CD14-positive monocyte (primary cell): ENCODE data around the gene HNRNPC. TPM values are rescaled to one million over a fixed set of nuclear protein-coding genes. Genes with fewer than 3 reads are reported as not detected.
"Not testable (repeated sequence)": the region's sequence is repeated elsewhere in the genome, so short reads cannot be mapped to it uniquely, and the experiment has no call there.

ENCODE experiments used
- DNase-seq, 3 donors: peaks; one replicate each; pipeline ENCODE4 v3.0.0-alpha.2; 2011 to 2022
- H2AFZ ChIP-seq: 2 replicates; pipeline ENCODE4 v1.6.0; 2012; ENCODE audit warnings: mild to moderate bottlenecking, low read depth, low read length, inconsistent platforms; ENCODE audit not compliant: insufficient read depth, poor library complexity, severe bottlenecking
- H3K27ac ChIP-seq, 2 donors: 1 replicate in 1 of 2; 2 replicates in 1 of 2; pipeline ENCODE4 v1.5.1; 2012 to 2013; ENCODE audit warnings: low read length in 2 of 2, control low read depth in 1 of 2, inconsistent platforms in 1 of 2, low read depth in 1 of 2, mild to moderate bottlenecking in 1 of 2
- H3K27me3 ChIP-seq, 2 donors: one replicate each; pipeline versions ENCODE4 v1.6.0 to v1.6.1; 2011 to 2013; ENCODE audit warnings: low read length in 2 of 2; ENCODE audit not compliant: control insufficient read depth in 2 of 2, insufficient read depth in 2 of 2
- H3K36me3 ChIP-seq, 2 donors: replicated peaks in 1 of 2; 1 replicate in 1 of 2; 2 replicates in 1 of 2; pipeline versions ENCODE4 v1.5.1 to v1.6.1; 2012 to 2013; ENCODE audit warnings: low read length in 2 of 2, control low read depth in 1 of 2, inconsistent platforms in 1 of 2, mild to moderate bottlenecking in 1 of 2; ENCODE audit not compliant: insufficient read depth in 2 of 2, control insufficient read depth in 1 of 2
- H3K4me1 ChIP-seq, 2 donors: 1 replicate in 1 of 2; 2 replicates in 1 of 2; pipeline versions ENCODE4 v1.5.1 to v1.6.1; 2012 to 2013; ENCODE audit warnings: low read length in 2 of 2, control low read depth in 1 of 2, inconsistent platforms in 1 of 2, mild to moderate bottlenecking in 1 of 2, moderate library complexity in 1 of 2; ENCODE audit not compliant: insufficient read depth in 2 of 2, control insufficient read depth in 1 of 2
- H3K4me2 ChIP-seq: replicated peaks from 2 replicates; pipeline ENCODE3; 2012; ENCODE audit warnings: low read length, moderate library complexity, mild to moderate bottlenecking; ENCODE audit not compliant: poor library complexity, severe bottlenecking; ENCODE audit errors: extremely low read depth
- H3K4me3 ChIP-seq, 3 experiments: fragments of 200-600 bp in 1 of 3; sonication (generic) in 1 of 3; replicated peaks in 1 of 3; 1 replicate in 2 of 3; 2 replicates in 1 of 3; pipeline ENCODE4 v1.5.1; 2011 to 2013; ENCODE audit warnings: low read length in 3 of 3, mild to moderate bottlenecking in 3 of 3, control low read depth in 2 of 3, low read depth in 2 of 3, inconsistent platforms in 1 of 3, moderate library complexity in 1 of 3
- H3K79me2 ChIP-seq: 2 replicates; pipeline ENCODE4 v1.6.0; 2012; ENCODE audit warnings: mild to moderate bottlenecking, control low read depth, inconsistent platforms, low read length, moderate library complexity; ENCODE audit not compliant: insufficient read depth
- H3K9ac ChIP-seq: 2 replicates; pipeline ENCODE4 v1.6.0; 2017; ENCODE audit warnings: low read length, mild to moderate bottlenecking; ENCODE audit not compliant: insufficient read depth, poor library complexity, severe bottlenecking
- H3K9me3 ChIP-seq, 2 donors: replicated peaks in 1 of 2; 1 replicate in 1 of 2; 2 replicates in 1 of 2; pipeline versions ENCODE4 v1.5.1 to v1.6.1; 2012 to 2013; ENCODE audit warnings: low read length in 2 of 2, control low read depth in 1 of 2; ENCODE audit not compliant: control insufficient read depth in 1 of 2, insufficient read depth in 1 of 2
- H4K20me1 ChIP-seq: 2 replicates; pipeline ENCODE4 v1.6.0; 2012; ENCODE audit warnings: mild to moderate bottlenecking, low read length, control low read depth, moderate library complexity; ENCODE audit not compliant: insufficient read depth
- H3K27ac Mint-ChIP-seq, 7 donors: one replicate each; pipeline ENCODE4 v1.8.0; 2020; ENCODE audit warnings: mild to moderate bottlenecking in 7 of 7, mixed read lengths in 7 of 7, moderate library complexity in 6 of 7, inconsistent platforms in 2 of 7
- H3K27me3 Mint-ChIP-seq, 3 donors: one replicate each; pipeline ENCODE4 v1.8.0; 2021 to 2022; ENCODE audit warnings: low read depth in 3 of 3, mild to moderate bottlenecking in 3 of 3, mixed read lengths in 3 of 3, moderate library complexity in 3 of 3, inconsistent platforms in 1 of 3
- H3K36me3 Mint-ChIP-seq, 2 donors: one replicate each; pipeline ENCODE4 v1.8.0; 2020; ENCODE audit warnings: mixed read lengths in 2 of 2, inconsistent platforms in 1 of 2, mild to moderate bottlenecking in 1 of 2
- H3K4me1 Mint-ChIP-seq: one replicate; pipeline ENCODE4 v1.8.0; 2020; ENCODE audit warnings: mild to moderate bottlenecking, mixed read lengths
- H3K4me3 Mint-ChIP-seq, 2 donors: one replicate each; pipeline ENCODE4 v1.8.0; 2020; ENCODE audit warnings: mild to moderate bottlenecking in 2 of 2, mixed read lengths in 2 of 2, moderate library complexity in 1 of 2
- H3K9me3 Mint-ChIP-seq, 7 donors: one replicate each; pipeline ENCODE4 v1.8.0; 2020 to 2022; ENCODE audit warnings: mixed read lengths in 7 of 7, mild to moderate bottlenecking in 6 of 7, moderate library complexity in 6 of 7, inconsistent platforms in 2 of 7
- whole genome bisulfite sequencing: methylation state at CpG from one replicate; pipeline ENCODE4 v1.1.5; 2013; ENCODE audit warnings: missing lambda C conversion rate; ENCODE audit not compliant: insufficient coverage; 5-methylcytosine and 5-hydroxymethylcytosine counted together
- intact Hi-C, 2 donors: fragments of 100-400 bp; cut with micrococcal nuclease; formaldehyde crosslinking; loops; one replicate each; pipeline versions ENCODE4 v1.15.0 to v1.15.1; 2023
- polyA plus RNA-seq, 3 donors: library from polyadenylated mRNA; depleted of rRNA in 1 of 3; unstranded in 2 of 3; stranded (reverse) in 1 of 3; fragments of 300-500 nt in 2 of 3; fragments of >200 nt in 1 of 3; fragmentation: Illumina TruSeq in 2 of 3; gene quantifications; 1 replicate in 2 of 3; 2 replicates in 1 of 3; pipeline ENCODE4 v1.2.3, GENCODE V29; 2012 to 2021
- TF ChIP-seq, protein P1 (sequence below): fragments of 200-600 bp; IDR thresholded peaks from one replicate; pipeline ENCODE4 v1.8.0; 2022; ENCODE audit warnings: antibody characterized with exemption, mild to moderate bottlenecking

HNRNPC gene
- polyA plus RNA-seq, 3 donors = 391 to 609 (median 580) TPM

DNA sequence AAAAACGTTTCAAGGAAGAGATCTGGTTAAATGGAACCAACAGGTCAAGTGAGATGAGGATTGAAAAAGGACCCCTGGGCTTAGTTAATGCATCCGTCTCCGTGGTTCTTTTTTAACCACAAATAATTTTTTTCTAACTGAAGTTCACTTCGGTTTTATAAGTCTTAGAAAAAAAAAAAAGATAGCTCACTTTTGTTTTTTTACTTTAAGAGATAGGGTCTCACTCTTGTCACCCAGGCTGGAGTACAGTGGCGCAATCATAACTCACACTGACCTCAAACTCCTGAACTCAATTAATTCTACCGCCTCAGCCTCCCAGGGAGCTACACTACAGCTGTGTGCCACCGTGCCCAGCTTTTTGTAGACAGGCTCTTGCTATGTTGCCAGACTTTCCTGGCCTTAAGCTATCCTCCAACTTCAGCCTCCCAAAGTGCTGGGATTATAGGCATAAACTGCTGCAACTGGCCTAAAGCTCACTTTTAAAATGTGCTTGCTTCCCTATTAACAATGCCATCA lies 11.8 kb downstream of the HNRNPC start:
- Mint-ChIP-seq H3K27ac (peak overlapping the region; percentile 64 to 90 (median 87)), H3K27me3 (no peaks in the 10 kb centered on the region), H3K4me3 (peak overlapping the region in 1 of 2 donors; percentile 8), H3K36me3 (peaks cover 56 to 96% of the 10 kb centered on the region in 2 donors), H3K9me3 (no peaks in the 10 kb centered on the region), H3K4me1 (peaks cover 43% of the 10 kb centered on the region)
- H3K79me2 ChIP-seq = peaks cover 100% of the 10 kb centered on the region
- peaks cover 100% of the 10 kb centered on the region for H4K20me1 ChIP-seq
- H3K4me1 ChIP-seq = peaks cover 13 to 27% of the 10 kb centered on the region in 2 donors
- no peak overlapping the region for H2AFZ ChIP-seq
- no peak overlapping the region for H3K4me3 ChIP-seq
- intact Hi-C loops = no loop called here
- TF ChIP-seq, protein P1, sequence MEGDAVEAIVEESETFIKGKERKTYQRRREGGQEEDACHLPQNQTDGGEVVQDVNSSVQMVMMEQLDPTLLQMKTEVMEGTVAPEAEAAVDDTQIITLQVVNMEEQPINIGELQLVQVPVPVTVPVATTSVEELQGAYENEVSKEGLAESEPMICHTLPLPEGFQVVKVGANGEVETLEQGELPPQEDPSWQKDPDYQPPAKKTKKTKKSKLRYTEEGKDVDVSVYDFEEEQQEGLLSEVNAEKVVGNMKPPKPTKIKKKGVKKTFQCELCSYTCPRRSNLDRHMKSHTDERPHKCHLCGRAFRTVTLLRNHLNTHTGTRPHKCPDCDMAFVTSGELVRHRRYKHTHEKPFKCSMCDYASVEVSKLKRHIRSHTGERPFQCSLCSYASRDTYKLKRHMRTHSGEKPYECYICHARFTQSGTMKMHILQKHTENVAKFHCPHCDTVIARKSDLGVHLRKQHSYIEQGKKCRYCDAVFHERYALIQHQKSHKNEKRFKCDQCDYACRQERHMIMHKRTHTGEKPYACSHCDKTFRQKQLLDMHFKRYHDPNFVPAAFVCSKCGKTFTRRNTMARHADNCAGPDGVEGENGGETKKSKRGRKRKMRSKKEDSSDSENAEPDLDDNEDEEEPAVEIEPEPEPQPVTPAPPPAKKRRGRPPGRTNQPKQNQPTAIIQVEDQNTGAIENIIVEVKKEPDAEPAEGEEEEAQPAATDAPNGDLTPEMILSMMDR = no peak
- 4% methylated on average over 3 of the region's 7 CpGs for WGBS
- no peak overlapping the region for H3K9ac ChIP-seq
- H3K27ac ChIP-seq = peak overlapping the region; percentile 57 to 66
- H3K4me2 ChIP-seq = no peak overlapping the region
- H3K9me3 ChIP-seq = no peaks in the 10 kb centered on the region
- H3K36me3 ChIP-seq = peaks cover 71 to 94% of the 10 kb centered on the region in 2 donors
- H3K27me3 ChIP-seq = no peaks in the 10 kb centered on the region
- peak in 1 of 3 donors; percentile 44 for DNase-seq

DNA sequence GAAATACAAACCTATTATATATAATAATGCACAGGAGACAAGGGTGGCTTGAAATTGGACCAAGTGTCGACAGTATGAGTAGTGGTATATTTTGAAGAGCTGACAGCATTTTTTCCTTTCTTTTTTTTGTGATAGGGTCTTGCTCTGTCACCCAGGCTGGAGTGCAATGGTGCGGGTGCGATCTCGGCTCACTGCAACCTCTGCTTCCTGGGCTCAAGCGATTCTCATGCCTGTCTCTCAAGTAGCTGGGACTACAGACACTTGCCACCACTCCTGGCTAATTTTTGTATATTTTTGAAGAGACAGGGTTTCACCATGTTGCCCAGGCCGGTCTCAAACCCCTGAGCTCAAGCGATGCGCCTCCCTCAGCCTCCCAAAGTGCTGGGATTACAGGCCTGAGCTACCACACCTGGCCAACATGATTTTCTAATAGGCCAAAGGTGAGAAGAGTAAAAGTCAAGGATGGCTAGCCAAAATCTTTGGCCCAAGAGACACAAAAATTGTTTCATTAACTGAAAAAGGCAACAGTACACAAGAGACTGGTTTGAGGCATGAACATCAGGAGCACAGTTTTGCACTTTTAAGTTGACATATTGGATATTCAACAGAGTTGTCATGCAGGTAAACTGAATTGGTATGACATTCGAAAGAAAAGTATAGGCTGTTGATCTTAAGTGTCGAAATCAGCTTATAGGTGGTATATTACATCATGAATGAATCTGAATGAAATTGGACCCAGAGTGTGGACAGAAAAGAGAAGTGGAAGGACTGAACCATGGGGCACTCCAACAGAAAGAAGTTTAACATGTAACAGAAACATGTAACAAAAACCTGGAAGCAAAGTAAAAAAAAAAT lies 12.5 kb downstream of the HNRNPC start:
- Histone ChIP-seq H3K9me3 (no peaks in the 10 kb centered on the region), H3K4me3 (no peak overlapping the region), H3K4me1 (peaks cover 13 to 27% of the 10 kb centered on the region in 2 donors), H4K20me1 (peaks cover 100% of the 10 kb centered on the region), H3K36me3 (peaks cover 71 to 94% of the 10 kb centered on the region in 2 donors), H3K79me2 (peaks cover 100% of the 10 kb centered on the region), H3K27ac (peak overlapping the region; percentile 32 to 66), H3K9ac (no peak overlapping the region), H2AFZ (no peak overlapping the region), H3K4me2 (no peak overlapping the region), H3K27me3 (no peaks in the 10 kb centered on the region)
- Mint-ChIP-seq H3K4me3 (peak overlapping the region in 1 of 2 donors; percentile 8), H3K36me3 (peaks cover 56 to 96% of the 10 kb centered on the region in 2 donors), H3K27ac (peak overlapping the region; percentile 64 to 90 (median 87)), H3K4me1 (peaks cover 40% of the 10 kb centered on the region), H3K9me3 (no peaks in the 10 kb centered on the region), H3K27me3 (no peaks in the 10 kb centered on the region)
- intact Hi-C loops = no loop called here
- DNase-seq = peak in 2 of 3 donors; percentile 36 to 65
- TF ChIP-seq, protein P1 = no peak
- WGBS = 73% methylated on average over 3 of the region's 10 CpGs

DNA sequence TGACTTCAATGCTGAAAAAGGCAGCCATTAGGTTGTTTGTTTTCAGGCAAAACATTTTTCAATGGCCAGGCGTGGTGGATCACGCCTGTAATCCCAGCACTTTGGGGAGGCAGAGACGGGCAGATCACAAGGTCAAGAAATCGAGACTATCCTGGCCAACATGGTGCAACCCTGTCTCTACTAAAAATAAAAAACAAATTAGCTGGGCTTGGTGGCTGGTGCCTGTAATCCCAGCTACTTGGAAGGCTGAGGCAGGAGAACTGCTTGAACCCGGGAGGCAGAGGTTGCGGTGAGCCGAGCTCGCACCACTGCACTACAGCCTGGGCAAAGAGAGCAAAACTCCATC lies 13.2 kb downstream of the HNRNPC start:
- intact Hi-C loops, H3K4me2 ChIP-seq, H3K9me3 Mint-ChIP-seq, H3K9me3 ChIP-seq, H3K4me3 ChIP-seq, H3K4me3 Mint-ChIP-seq, H3K27me3 ChIP-seq, DNase-seq, H3K27me3 Mint-ChIP-seq, H3K9ac ChIP-seq, H2AFZ ChIP-seq: not testable (repeated sequence)
- Histone ChIP-seq H3K4me1 (peaks cover 13 to 27% of the 10 kb centered on the region in 2 donors), H3K27ac (peak overlapping the region in 1 of 2 donors; percentile 25), H3K79me2 (peaks cover 100% of the 10 kb centered on the region), H3K36me3 (peaks cover 71 to 94% of the 10 kb centered on the region in 2 donors), H4K20me1 (peaks cover 100% of the 10 kb centered on the region)
- H3K4me1 Mint-ChIP-seq = peaks cover 39% of the 10 kb centered on the region
- peaks cover 55 to 96% of the 10 kb centered on the region in 2 donors for H3K36me3 Mint-ChIP-seq
- peak overlapping the region in 3 of 7 donors; percentile 1 to 61 (median 31) for H3K27ac Mint-ChIP-seq
- 84% methylated on average over 5 of the region's 8 CpGs for WGBS
